Measurements from ENCODE around the gene MATCAP1.

Gene MATCAP1

DNA sequence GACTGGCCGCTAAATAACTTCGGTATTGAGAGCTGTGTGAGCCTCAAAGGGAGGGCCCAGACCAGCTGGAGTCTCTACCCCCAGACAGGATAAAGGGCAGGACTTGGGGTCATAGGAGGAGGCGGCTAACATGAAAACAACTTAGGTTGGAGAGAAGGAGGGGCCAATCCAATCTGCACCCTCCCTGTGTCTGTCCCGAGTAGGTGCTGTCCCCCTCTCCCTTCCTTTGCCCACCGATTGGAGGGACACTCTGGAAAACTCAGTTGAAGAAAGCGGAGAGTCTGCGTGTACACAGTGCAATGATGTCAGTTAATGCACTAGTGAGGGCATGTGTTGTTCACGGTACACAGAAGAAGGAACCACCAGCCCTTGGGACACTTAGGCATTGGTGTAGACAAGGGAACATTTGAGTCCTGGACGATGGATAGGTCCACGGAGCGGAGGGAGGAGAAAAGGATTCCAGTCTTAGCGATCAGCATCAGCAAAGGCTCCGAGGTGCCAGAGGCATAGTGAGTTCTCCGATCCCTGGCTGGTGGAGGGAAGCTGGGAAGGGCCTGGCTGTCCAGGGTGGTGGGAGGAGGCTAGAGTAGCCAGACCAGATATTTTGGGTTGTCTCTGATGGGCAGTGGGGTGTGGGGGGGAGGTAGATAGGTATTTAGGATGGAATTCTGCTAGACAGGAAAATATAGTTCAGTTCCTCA is 12.7 kb downstream of the MATCAP1 start:
- DNase-seq, result no peak

DNA sequence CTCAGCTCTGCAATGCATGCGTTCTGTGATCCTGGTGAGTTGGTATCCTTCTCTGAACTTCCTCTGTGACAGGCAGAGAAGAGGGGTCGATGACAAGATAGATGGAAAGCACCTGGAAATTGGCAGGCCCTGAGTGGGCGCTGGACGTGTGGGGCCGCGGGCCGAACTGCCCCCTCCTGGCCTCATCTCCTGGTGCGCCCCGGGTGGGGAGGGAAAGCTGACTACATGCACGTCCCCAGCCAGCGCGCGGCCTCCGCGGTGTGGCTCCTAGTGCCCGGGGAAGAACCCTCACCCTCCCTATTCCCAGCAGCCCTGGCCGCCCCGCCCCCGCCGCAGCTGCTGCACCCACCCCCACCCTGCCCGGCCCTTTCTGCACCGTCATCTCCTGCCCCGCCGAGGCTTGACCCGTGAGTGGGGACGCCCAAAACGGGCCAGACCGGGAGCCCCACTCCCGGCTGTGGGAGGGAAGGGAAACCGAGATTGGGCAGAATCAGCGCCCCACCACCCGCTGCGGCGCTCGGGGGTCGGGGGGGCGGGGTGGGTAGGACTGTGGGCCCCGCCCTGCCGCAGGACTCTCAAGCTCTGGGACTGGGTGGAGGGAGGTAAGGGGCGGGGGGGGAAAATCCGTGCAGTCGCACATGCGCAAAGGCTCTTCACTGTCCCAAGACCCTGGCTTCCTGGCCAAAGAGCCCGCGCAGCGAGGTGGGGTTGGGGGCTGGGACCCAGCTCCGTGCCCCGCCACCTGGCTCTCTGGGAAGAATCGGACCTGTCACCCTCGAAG is 13.4 kb downstream of the MATCAP1 start, which contains the start of gene NOL3:
Gene NOL3 (plus strand): TSS at position 371 of the 781 bp plus-strand sequence.
- peak; percentile 32 for DNase-seq

DNA sequence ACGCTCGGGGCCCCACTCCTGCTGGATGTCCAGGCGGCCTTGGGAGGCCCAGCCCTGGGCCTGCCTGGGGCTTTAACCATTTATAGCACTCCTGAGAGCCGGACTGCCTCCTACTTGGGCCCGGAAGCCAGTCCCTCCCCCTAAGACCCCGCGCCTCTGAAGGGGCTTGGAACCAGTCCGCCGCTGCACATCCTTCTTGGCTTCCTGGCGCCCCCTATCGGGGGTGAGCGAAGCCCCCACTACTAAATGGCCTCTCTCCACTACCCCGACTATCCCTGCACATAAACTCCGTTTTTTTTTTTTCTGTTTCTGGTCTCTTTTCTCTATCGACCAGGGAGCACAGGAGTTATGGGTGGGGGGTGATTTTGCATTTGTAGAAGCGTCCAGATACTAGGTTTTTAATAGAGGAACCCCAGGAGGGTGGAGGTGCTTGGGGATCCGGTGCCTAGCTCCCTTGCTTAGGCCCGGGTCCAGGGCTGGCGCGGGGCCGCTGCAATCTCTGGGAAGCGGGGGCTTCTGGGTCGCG is 14.1 kb downstream of the MATCAP1 start:
- no peak for DNase-seq

DNA sequence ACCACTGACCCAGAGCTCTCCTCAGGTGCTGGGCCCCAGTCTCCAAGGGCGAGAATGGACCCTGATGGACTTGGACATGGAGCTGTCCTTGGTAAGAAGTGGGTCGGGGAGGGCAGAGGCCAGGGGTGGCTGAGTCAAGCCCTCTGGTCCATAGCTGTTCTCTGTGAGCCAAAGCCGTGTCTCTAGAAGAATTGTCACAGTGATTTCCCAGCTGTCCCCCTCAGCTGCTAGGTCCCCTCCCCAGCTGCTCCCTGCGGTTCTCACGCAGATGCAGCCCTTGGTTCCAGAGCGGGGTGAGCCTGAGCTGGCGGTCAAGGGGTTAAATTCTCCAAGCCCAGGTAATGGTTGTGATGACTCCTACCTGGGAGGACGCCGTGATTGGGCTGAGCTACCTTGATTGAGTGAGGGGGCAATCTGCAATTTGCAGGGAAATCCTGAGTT is 14.7 kb downstream of the MATCAP1 start:
- DNase-seq, result no peak

DNA sequence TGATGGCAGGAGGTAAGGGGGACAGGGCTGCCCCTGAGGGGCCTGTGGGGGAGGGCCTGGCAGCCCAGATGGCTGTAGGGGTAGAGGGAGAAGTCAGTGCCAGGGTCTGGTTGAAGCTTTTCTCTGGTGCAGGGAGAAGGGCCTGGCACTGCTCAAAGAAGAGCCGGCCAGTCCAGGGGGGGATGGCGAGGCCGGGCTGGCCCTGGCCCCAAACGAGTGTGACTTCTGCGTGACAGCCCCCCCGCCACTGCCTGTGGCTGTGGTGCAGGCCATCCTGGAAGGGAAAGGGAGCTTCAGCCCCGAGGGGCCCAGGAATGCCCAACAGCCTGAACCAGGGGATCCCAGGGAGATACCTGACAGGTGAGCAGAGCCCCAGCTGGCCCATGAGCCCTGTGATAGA is 16.2 kb downstream of the MATCAP1 start:
- no peak for DNase-seq

DNA sequence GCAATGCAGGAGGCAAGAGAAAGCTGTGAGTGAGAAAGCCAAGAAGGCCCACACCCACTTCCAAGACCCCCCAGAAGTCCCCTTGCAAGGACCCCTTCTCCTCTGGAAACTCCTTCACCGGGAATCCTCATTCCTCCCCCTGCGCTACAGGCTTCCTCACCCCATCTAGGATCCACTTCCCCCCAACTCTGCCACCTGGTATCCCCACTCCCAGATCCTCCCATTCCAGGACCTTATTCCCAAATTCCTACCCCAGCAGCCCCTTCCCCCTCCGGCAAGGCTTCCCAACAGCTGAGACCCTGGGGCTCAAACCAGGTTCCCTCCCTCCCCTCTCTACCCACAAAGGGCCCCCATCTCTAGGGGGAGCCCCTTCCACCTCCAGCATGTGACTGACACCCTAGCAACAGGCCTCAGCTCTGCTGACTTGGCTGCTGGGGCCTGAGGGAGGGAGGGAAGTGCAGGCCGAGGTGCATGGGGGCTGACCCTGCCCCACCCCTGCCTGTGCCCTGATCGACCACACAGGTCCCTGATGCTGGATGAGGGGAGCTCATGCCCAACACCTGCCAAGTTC is 17.1 kb downstream of the MATCAP1 start:
- no peak for DNase-seq

DNA sequence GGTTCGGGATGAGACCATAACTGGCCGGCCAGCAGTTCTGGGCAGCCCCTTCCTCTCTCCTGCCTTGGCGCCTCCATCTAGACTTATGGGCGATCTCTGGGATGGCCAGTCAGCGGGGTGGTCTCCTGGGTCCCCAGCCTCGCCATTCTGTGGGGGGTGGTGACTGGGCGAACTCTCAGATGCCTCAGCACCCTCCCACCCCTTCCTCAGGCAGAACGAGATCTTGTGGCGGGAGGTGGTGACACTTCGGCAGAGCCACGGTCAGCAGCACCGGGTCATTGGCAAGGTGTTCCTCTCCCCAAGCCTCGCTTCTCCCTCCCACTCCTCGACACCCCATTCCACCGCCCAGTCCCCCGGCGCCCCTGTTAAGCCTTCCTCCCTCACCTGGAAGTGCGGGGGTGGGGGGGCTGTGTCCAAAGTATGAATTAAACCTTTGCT is 17.6 kb downstream of the MATCAP1 start:
- no peak for DNase-seq

DNA sequence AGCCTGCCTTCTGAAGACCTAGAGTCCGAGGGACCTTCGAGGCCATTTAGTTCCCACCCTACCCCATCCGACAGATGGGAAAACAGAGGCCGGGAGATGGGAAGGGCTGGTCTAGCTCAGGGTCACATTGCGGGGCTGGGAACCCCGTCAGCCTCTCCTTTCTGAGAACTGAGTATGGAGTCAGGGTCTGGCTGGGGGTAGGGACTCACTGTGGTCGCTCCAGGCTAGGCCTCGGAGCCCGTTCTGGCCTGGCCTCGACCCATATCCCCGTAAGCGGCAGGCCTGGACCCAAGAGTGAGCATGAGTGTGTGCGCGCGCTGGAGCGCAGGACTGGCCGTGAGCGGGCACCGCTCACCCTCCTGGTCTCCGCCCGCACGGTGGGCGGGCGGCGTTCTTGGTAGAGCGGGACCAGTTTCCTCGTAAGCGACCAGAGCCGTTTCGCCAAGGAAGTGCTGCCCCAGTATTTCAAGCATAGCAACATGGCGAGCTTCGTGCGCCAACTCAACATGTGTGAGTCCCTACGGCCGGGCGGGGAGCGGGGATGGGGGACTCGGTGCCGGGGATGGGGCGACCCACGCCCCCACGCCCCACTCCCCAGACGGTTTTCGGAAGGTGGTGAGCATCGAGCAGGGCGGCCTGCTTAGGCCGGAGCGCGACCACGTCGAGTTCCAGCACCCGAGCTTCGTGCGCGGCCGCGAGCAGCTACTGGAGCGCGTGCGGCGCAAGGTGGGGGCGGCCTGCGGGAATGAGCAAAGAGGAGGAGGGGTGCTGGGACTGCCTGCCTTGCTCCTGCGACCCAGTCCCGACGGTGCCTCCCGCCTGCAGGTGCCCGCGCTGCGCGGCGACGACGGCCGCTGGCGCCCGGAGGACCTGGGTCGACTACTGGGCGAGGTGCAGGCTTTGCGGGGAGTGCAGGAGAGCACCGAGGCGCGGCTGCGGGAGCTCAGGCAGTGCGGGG is 18.4 kb downstream of the MATCAP1 start:
- DNase-seq, result no peak

DNA sequence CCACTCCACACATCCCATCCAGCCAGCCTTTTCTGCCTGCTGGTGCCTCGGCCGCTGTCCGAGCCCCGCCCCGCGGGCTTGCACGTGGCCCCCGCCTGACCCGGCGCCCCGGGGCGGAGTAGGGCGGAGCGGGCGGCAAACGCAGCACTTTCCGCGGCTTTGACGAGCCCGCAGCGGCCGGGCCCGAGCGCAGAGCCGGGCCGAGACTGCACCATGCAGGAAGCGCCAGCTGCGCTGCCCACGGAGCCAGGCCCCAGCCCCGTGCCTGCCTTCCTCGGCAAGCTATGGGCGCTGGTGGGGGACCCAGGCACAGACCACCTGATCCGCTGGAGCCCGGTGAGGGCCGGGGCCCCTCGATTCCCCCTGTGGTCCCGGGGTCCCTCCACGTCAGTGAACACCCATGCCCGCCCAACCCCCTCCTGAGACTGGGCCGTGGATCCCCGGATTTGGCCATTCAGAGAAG is 19.1 kb downstream of the MATCAP1 start, which contains the start of gene HSF4:
Gene HSF4 (plus strand): TSS at position 147 of the 463 bp plus-strand sequence. CDS start 67 bp downstream, at position 214.
- no peak for DNase-seq

DNA sequence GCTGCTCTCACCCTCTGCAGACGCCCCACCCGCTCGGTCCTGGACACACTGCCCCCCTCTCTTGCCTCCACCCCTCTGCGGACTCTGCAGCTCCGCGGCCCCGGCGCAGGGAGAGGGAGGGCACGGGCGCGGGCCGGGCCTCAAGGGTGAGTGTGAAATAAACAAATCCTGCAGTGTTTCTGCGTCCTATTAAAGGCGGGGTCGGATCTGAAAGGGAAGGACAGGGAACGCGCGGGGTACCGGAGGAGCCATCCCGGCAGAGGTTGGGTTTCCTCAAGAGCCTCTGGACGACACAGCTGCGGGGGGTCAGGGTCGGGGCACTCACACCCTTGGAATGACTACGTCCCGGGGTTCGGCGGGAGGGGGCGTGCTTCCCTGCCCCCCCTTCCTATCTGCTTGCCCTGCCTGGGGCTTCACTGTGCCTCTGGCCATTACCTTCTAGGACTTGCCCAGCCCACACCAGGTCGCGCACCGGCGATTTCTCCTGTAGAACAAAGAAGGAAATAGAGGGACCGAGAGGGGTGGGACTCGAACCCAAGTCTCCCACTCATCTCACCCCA is 19.7 kb downstream of the MATCAP1 start:
- DNase-seq, result no peak

DNA sequence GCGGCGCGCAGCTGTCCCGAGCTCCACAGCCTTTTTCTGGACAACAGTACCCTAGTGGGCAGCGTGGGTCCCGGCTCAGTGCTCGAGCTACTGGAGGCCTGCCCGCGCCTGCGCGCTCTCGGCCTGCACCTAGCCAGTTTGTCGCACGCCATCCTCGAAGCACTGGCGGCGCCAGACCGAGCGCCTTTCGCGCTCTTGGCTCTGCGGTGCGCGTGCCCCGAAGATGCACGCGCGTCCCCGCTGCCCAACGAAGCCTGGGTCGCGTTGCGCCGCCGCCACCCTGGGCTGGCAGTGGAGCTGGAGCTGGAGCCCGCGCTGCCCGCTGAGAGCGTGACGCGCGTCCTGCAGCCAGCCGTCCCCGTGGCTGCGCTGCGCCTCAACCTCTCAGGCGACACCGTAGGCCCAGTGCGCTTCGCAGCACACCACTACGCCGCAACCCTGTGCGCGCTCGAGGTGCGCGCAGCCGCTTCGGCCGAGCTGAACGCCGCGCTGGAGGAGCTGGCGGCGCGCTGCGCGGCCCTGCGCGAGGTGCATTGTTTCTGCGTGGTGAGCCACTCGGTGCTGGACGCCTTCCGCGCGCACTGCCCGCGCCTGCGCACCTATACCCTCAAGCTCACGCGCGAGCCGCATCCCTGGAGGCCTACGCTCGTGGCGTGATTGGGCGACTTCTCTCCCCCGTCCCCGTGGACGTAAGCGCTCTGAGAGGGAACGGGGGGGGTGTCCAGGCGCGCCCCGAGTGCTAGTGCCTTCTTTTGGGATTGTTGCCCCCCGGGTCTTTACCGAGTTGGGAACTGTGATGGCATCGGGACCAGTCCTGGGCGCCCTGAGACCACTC is 20.4 kb downstream of the MATCAP1 start:
- DNase-seq, result peak; percentile 26

DNA sequence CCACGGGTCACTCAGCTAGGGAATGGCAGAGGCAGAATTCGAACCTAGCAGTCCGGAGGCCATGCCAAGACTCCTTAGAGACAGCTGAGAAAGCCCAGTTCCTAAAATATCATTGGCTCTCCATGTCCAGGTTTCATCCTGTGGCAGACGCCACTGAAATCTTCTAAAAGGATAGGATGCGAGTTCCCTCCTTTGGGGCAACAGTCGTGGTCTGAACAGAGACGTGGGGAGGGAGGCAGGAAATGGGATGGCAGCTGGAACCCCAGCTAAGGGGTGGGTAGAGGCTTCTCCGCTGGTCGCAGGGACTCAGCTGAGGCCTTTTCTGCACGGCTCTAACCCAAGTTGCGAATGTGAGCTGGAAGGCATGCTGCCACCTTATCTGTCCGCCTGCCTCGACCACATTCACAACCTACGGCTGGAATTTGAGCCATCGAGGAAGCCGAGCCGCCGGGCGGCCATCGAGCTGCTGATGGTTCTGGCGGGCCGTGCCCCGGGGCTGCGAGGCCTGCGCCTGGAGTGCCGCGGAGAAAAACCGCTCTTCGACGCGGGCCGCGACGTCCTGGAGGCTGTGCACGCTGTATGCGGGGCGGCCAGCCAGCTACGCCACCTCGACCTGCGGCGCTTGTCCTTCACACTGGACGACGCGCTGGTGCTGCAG is 21.1 kb downstream of the MATCAP1 start:
- no peak for DNase-seq

DNA sequence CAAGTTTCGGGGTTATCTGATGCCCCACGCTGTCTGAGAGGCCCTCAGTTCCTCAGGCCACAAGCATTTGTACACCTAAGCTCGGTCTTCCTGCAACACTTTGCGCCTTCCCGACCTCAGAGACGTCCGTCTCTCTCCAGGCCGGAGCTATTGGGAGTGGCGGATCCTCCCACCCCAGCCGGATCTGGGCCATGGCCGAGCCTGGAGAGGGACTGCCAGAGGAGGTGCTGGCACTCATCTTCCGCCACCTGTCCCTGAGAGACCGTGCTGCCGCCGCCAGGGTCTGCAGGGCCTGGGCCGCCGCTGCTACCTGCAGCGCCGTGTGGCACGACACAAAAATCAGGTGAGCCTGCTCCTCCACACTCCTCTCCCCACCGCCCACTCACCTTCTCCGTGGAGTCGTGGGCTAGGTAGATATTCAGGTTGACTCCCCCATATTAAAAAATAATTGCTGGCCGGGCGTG is 22.1 kb downstream of the MATCAP1 start:
- no peak for DNase-seq

DNA sequence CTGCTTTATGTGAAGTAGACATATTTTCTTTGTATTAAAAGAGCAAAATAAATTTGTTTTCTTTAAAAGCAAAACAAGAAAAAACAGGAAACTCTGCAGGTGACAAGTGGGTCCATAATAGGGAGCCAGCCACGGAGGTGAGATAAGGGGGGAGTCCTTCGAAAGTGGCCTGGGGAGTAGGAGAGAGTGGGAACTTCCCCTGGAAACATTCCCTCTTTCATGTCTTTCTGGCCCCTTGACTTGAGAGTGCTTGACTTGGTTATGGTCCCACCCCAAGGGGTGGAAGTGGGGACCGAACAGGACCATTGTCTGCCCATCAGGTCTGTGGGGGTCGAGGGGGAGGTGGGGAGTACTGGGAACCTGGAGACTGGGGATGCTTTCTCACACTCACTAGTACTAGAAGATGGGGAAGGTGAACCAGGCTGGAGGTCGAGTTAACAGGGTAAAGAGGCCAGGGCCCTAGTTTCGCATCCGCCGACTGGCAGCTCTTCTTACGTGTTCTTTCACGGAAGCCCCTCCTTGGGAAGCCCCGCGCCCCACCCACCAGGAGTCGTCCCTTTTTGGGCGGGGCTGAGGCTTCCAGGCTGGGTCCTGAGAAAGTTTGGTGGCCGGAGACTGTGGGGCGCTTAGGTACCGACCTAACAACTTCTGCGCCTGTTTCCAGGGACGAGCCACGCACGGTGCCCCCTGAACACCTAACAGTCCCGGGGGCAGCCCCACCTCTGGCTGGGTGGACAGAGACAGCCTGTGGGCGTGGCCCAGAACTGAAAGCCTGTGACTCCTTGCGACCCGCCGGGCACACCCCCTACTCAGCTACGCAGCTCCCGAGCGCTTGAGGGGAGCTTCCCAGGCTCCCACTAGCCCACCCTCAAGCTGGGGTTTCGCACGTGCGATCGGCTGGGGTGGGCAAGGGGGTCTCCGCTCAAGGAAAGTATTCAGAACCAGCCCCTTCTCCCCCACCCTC is 24.8 kb downstream of the MATCAP1 start:
- DNase-seq, result peak; percentile 78

DNA sequence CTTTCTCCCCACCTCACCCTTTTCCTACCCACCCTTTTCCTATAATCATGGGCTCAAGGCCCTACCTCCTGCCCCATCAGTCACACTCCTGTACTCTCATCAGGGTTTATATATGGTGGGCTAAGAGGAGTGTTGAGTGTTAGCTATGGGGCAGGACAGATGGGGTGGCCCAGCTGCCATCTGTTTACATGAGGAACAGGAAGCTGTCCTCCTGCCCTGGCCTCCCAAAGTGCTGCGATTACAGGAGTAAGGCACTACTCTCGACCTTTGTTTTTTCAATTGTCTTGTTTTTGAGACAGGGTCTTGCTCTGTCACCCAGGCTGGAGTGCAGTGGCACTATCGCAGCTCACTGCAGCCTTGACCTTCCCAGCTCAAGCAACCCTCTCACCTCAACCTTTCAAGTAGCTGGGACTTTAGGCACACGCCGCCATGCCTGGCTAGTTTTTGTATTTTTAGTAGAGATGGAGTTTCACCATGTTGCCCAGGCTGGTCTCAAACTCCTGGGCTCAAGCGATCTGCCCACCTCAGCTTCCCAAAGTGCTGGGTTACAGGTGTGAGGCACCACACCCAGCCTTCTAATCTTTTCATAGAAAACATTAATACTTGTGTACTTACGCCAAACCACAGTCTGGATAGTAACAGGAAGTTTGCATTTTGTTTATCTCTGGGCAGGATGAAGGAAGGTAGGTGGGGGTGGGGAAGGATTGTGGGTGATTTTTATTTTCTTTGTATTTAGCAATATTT is 25.7 kb downstream of the MATCAP1 start:
- no peak for DNase-seq

DNA sequence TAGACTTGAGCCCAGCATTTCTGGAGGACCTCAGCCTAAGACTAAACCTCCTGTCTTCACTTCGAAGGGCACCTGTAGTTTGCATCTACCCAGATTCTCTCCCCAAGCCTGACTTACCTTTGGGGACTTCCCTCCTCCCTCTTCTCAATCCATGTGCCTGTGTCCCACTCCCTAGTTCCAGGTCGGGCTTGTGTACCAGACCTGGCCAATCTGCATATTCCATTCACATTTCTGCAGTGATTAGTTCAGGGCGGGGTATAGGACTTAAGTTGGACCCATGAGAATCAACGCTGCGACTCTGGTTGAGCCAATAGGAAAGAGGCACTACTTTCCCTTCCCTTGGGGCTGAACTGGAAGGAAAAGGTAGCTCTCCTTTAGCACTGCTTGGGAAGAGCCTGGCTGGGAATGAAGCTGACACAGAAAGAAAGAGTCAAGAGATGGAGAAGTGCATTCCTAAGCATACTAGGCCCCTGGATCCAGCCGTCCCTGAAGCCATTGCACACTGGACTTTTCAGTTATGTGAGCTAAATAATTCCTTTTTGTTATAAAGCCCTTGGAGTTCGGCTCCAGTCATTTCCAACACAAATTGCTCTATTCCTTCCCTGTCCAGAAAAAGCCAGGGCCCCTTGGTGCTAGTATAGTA is 26.5 kb downstream of the MATCAP1 start:
- DNase-seq, result no peak

DNA sequence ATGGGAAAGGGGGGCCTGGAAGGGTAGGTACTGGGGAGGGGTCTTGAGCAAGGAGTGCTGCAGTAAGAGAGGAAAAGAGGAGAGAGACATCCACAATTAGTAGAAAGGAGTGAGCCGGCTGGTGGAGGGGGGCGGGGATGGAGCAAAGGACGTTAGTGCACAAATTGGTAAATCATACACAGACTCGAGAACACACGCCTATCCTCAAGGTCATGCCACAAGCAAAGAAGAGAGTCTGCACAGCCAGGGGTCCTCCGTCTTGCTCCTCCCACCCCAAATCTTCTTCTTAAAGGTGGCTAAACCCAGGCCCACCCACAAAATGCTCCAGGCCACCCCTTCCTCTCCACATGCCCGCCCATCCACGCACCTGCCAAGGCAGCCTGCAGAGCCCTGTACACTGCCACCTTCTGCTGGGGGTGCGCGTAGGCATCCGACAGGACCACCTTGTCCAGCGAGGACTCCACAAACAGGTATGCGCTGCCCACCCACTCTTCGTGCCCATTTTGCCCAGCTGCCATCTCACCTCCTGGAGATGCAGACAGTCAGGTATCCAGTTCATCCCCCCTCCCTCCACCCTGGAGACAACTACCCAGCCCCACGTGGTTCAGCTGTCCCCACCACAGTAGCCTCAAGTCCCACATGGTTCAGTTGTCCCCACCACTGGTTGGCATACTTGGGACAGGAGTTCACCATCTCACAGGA is 27.5 kb downstream of the MATCAP1 start:
- DNase-seq, result no peak

Data from stimulated activated naive CD4-positive, alpha-beta T cell treated with Interleukin-2 at 50 U/mL for 16 hours (primary cell).